RWPE2 (cell line): ENCODE results near the gene MAN2A2.

Experiments used
- ATAC-seq: fragments of 200-7000 bp; cut with Tn5 transposase; 3 replicates; pipeline ENCODE4 v1.9.1; 2021; ENCODE audit warnings: low read depth
- DNase-seq: peaks from one replicate; pipeline ENCODE4 v3.0.0-alpha.2; 2020; ENCODE audit warnings: low spot score
- H3K27ac ChIP-seq: fragments of 450-650 bp; 2 replicates; pipeline ENCODE4 v1.5.1; 2017; ENCODE audit warnings: mild to moderate bottlenecking; ENCODE audit not compliant: poor library complexity, severe bottlenecking
- H3K27me3 ChIP-seq: fragments of 250-450 bp; sonication (Bioruptor Pico); 2 replicates; pipeline ENCODE4 v1.5.1; 2021; ENCODE audit warnings: mild to moderate bottlenecking, moderate library complexity; ENCODE audit not compliant: insufficient read depth, poor library complexity, severe bottlenecking
- H3K36me3 ChIP-seq: fragments of 250-450 bp; sonication (Bioruptor Pico); 2 replicates; pipeline ENCODE4 v1.5.1; 2020; ENCODE audit warnings: low read depth, mild to moderate bottlenecking, moderate library complexity
- H3K4me1 ChIP-seq: fragments of 250-450 bp; sonication (Bioruptor Pico); 2 replicates; pipeline ENCODE4 v1.5.1; 2021; ENCODE audit warnings: mild to moderate bottlenecking, moderate library complexity; ENCODE audit not compliant: insufficient read depth, poor library complexity, severe bottlenecking
- H3K4me3 ChIP-seq: fragments of 250-450 bp; sonication (Bioruptor Pico); 2 replicates; pipeline ENCODE4 v1.5.1; 2021; ENCODE audit warnings: mild to moderate bottlenecking, moderate library complexity; ENCODE audit not compliant: severe bottlenecking
- H3K9me3 ChIP-seq: fragments of 250-450 bp; sonication (Bioruptor Pico); 2 replicates; pipeline ENCODE4 v1.5.1; 2021; ENCODE audit warnings: mild to moderate bottlenecking, moderate library complexity; ENCODE audit not compliant: severe bottlenecking
- CTCF ChIP-seq: fragments of 450-650 bp; IDR thresholded peaks from one replicate; pipeline ENCODE4 v1.5.1; 2017; ENCODE audit warnings: mild to moderate bottlenecking, moderate library complexity; ENCODE audit not compliant: poor library complexity, severe bottlenecking

MAN2A2 gene

DNA sequence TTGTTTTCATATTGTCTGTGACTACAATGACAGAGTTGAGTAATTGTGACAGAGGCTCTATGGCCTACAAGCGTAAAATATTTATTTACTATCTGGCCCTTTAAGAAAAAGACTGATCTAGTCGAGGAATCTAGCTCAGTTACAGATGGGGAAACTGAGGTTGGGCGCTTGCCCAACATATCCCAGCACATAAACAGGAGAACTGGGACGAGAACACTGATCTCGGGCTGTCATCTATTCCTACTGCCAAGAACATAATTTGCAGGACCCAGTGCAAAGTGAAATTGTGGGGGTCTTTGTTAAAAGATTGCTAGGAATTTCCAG is 16.8 kb upstream of the MAN2A2 start:
- ATAC-seq (no peak), DNase-seq (no peak)
- no peaks in the 10 kb centered on the region for H3K4me1 ChIP-seq
- H3K4me3 ChIP-seq: no peak overlapping the region
- no peak overlapping the region for H3K27ac ChIP-seq
- H3K36me3 ChIP-seq: no peaks in the 10 kb centered on the region; the same call in 1 of the 2 replicates
- peak; percentile 87 for TF ChIP-seq CTCF
- no peaks in the 10 kb centered on the region for H3K9me3 ChIP-seq
- H3K27me3 ChIP-seq: no peaks in the 10 kb centered on the region

DNA sequence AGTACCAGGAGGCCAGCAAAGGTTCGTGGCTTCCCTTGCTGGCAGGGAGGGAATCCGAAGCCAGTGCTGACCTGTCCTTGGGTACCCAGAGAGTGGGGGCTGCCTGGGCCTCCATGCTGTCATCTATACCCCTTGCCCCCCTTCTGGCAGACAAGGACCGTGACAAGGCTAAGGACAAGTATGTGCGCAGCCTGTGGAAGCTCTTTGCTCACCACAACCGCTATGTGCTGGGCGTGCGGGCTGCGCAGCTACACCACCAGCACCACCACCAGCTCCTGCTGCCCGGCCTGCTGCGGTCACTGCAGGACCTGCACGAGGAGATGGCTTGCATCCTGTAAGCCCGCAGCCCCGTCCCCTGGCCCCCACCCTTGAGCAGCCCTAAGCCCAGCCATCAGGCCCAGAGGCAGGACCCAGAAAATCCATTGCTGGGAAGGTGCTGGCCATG is 16.0 kb upstream of the MAN2A2 start:
- H3K36me3 ChIP-seq: no peaks in the 10 kb centered on the region; the same call in 1 of the 2 replicates
- ATAC-seq (no peak), DNase-seq (no peak)
- no peak for TF ChIP-seq CTCF
- no peaks in the 10 kb centered on the region for H3K9me3 ChIP-seq
- no peaks in the 10 kb centered on the region for H3K4me1 ChIP-seq
- no peak overlapping the region for H3K27ac ChIP-seq
- H3K27me3 ChIP-seq: no peaks in the 10 kb centered on the region
- H3K4me3 ChIP-seq: no peak overlapping the region

DNA sequence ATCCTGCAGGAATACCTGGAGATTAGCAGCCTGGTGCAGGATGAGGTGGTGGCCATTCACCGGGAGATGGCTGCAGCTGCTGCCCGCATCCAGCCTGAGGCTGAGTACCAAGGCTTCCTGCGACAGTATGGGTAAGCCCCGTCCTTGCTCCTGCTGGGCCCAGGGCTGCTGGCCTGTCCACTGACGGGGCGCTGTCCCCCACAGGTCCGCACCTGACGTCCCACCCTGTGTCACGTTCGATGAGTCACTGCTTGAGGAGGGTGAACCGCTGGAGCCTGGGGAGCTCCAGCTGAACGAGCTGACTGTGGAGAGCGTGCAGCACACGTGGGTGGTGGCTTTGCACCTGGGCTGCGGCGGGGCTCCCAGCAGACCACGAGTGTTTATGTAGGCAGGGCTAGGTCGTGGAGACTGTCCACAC is 13.8 kb upstream of the MAN2A2 start:
- TF ChIP-seq CTCF: no peak
- no peak overlapping the region for H3K27ac ChIP-seq
- DNase-seq: no peak
- H3K4me1 ChIP-seq: no peaks in the 10 kb centered on the region
- H3K27me3 ChIP-seq: no peaks in the 10 kb centered on the region
- H3K4me3 ChIP-seq: no peak overlapping the region
- ATAC-seq: no peak
- no peaks in the 10 kb centered on the region for H3K36me3 ChIP-seq
- H3K9me3 ChIP-seq: no peaks in the 10 kb centered on the region

GRCh38 chr15:90889736-90890456 is 13.2 kb upstream of the MAN2A2 start:
- Histone ChIP-seq H3K9me3 (no peaks in the 10 kb centered on the region), H3K27me3 (no peaks in the 10 kb centered on the region), H3K27ac (no peak overlapping the region), H3K4me3 (no peak overlapping the region), H3K4me1 (no peaks in the 10 kb centered on the region), H3K36me3 (no peaks in the 10 kb centered on the region)
- no peak for ATAC-seq
- no peak for DNase-seq
- TF ChIP-seq CTCF: no peak

DNA sequence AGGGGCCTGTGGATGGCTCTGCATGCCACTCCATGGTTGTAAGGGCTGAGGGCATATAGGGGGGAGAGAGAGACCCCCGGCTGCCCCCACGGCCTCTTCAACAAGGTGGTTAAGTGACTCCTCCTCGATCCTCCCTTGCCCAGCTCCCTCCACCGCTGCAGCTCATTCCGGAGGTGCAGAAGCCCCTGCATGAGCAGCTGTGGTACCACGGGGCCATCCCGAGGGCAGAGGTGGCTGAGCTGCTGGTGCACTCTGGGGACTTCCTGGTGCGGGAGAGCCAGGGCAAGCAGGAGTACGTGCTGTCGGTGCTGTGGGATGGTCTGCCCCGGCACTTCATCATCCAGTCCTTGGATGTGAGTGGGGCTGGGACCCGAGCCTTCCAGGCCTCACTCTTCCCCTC is 12.3 kb upstream of the MAN2A2 start:
- no peaks in the 10 kb centered on the region for H3K4me1 ChIP-seq
- no peaks in the 10 kb centered on the region for H3K27me3 ChIP-seq
- no peak overlapping the region for H3K27ac ChIP-seq
- no peak overlapping the region for H3K4me3 ChIP-seq
- no peaks in the 10 kb centered on the region for H3K36me3 ChIP-seq
- no peaks in the 10 kb centered on the region for H3K9me3 ChIP-seq
- DNase-seq: peak; percentile 74
- TF ChIP-seq CTCF: no peak
- no peak for ATAC-seq
